Activated effector memory CD4-positive, alpha-beta T cell treated with Interleukin-2 at 50 U/mL for 16 hours (primary cell): ENCODE results near the gene RNF212.
A peak's percentile ranks its signal among the peaks of the same experiment; 100 is the strongest.

Experiments
- DNase-seq: peaks from one replicate; pipeline ENCODE4 v3.0.0-alpha.2; 2020

RNF212 gene

GRCh38 chr4:1031956-1032795, 81.2 kb downstream of the RNF212 start:
- no peak for DNase-seq

- DNase-seq: no peak
These were observed 82.0 kb downstream of the RNF212 start for GRCh38 chr4:1031346-1031745.

- DNase-seq: no peak
These were observed 82.8 kb downstream of the RNF212 start for GRCh38 chr4:1030559-1030958.

- DNase-seq: no peak
These were observed 83.3 kb downstream of the RNF212 start for GRCh38 chr4:1030031-1030430.

GRCh38 chr4:1029529-1029928, 83.8 kb downstream of the RNF212 start:
- no peak for DNase-seq

- no peak for DNase-seq
These were observed 84.7 kb downstream of the RNF212 start for GRCh38 chr4:1028574-1029220.

GRCh38 chr4:1027915-1028238, 85.5 kb downstream of the RNF212 start:
- DNase-seq: no peak

- no peak for DNase-seq
These were observed 86.0 kb downstream of the RNF212 start for GRCh38 chr4:1027219-1027914.

GRCh38 chr4:1026115-1026514, 87.2 kb downstream of the RNF212 start:
- peak; percentile 9 for DNase-seq

GRCh38 chr4:1024882-1025545, 88.3 kb downstream of the RNF212 start:
- no peak for DNase-seq

GRCh38 chr4:1023895-1024740, 89.2 kb downstream of the RNF212 start:
- DNase-seq: no peak

- no peak for DNase-seq
These were observed 90.2 kb downstream of the RNF212 start for GRCh38 chr4:1023075-1023640.

- DNase-seq: no peak
These were observed 90.7 kb downstream of the RNF212 start for GRCh38 chr4:1022739-1023066.

GRCh38 chr4:1022051-1022738, 91.2 kb downstream of the RNF212 start:
- no peak for DNase-seq
